RWPE2 (cell line): ENCODE measurements around the gene RANBP9.

Experiments
- ATAC-seq: fragments of 200-7000 bp; cut with Tn5 transposase; 3 replicates; pipeline ENCODE4 v1.9.1; 2021; ENCODE audit warnings: low read depth
- DNase-seq: peaks from one replicate; pipeline ENCODE4 v3.0.0-alpha.2; 2020; ENCODE audit warnings: low spot score
- H3K27ac ChIP-seq: fragments of 450-650 bp; 2 replicates; pipeline ENCODE4 v1.5.1; 2017; ENCODE audit warnings: mild to moderate bottlenecking; ENCODE audit not compliant: poor library complexity, severe bottlenecking
- H3K27me3 ChIP-seq: fragments of 250-450 bp; sonication (Bioruptor Pico); 2 replicates; pipeline ENCODE4 v1.5.1; 2021; ENCODE audit warnings: mild to moderate bottlenecking, moderate library complexity; ENCODE audit not compliant: insufficient read depth, poor library complexity, severe bottlenecking
- H3K36me3 ChIP-seq: fragments of 250-450 bp; sonication (Bioruptor Pico); 2 replicates; pipeline ENCODE4 v1.5.1; 2020; ENCODE audit warnings: low read depth, mild to moderate bottlenecking, moderate library complexity
- H3K4me1 ChIP-seq: fragments of 250-450 bp; sonication (Bioruptor Pico); 2 replicates; pipeline ENCODE4 v1.5.1; 2021; ENCODE audit warnings: mild to moderate bottlenecking, moderate library complexity; ENCODE audit not compliant: insufficient read depth, poor library complexity, severe bottlenecking
- H3K4me3 ChIP-seq: fragments of 250-450 bp; sonication (Bioruptor Pico); 2 replicates; pipeline ENCODE4 v1.5.1; 2021; ENCODE audit warnings: mild to moderate bottlenecking, moderate library complexity; ENCODE audit not compliant: severe bottlenecking
- H3K9me3 ChIP-seq: fragments of 250-450 bp; sonication (Bioruptor Pico); 2 replicates; pipeline ENCODE4 v1.5.1; 2021; ENCODE audit warnings: mild to moderate bottlenecking, moderate library complexity; ENCODE audit not compliant: severe bottlenecking
- TF ChIP-seq, protein P1 (sequence below): fragments of 450-650 bp; IDR thresholded peaks from one replicate; pipeline ENCODE4 v1.5.1; 2017; ENCODE audit warnings: mild to moderate bottlenecking, moderate library complexity; ENCODE audit not compliant: poor library complexity, severe bottlenecking

Gene RANBP9

DNA sequence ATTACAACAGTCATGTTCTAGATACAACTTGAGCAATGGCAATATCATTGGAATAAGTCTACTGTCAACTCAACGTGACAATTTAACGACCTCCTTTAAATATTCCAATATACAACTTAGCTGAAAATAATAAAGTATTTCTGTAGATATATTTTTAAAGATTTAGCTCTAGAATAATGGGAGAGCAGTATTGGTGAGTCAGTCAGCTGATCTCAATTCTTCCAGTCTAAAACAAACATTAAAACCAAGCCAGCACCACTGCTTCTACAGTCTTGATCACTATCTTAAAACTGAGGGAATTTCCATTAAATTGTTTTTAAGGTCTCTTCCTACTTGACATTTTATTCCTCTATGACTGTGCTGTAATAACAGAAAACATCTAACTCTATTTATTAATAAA, 58.3 kb downstream of the RANBP9 start:
- no peaks in the 10 kb centered on the region for H3K4me1 ChIP-seq
- no peak overlapping the region for H3K27ac ChIP-seq
- DNase-seq (no peak), ATAC-seq (no peak)
- TF ChIP-seq, protein P1, sequence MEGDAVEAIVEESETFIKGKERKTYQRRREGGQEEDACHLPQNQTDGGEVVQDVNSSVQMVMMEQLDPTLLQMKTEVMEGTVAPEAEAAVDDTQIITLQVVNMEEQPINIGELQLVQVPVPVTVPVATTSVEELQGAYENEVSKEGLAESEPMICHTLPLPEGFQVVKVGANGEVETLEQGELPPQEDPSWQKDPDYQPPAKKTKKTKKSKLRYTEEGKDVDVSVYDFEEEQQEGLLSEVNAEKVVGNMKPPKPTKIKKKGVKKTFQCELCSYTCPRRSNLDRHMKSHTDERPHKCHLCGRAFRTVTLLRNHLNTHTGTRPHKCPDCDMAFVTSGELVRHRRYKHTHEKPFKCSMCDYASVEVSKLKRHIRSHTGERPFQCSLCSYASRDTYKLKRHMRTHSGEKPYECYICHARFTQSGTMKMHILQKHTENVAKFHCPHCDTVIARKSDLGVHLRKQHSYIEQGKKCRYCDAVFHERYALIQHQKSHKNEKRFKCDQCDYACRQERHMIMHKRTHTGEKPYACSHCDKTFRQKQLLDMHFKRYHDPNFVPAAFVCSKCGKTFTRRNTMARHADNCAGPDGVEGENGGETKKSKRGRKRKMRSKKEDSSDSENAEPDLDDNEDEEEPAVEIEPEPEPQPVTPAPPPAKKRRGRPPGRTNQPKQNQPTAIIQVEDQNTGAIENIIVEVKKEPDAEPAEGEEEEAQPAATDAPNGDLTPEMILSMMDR, result no peak
- H3K4me3 ChIP-seq, result no peak overlapping the region
- no peaks in the 10 kb centered on the region for H3K9me3 ChIP-seq
- H3K27me3 ChIP-seq, result no peaks in the 10 kb centered on the region
- peaks cover 29% of the 10 kb centered on the region for H3K36me3 ChIP-seq

- H3K36me3 ChIP-seq, result peaks cover 31% of the 10 kb centered on the region
- no peak overlapping the region for H3K27ac ChIP-seq
- no peaks in the 10 kb centered on the region for H3K9me3 ChIP-seq
- no peak for ATAC-seq
- DNase-seq, result no peak
- H3K4me3 ChIP-seq, result no peak overlapping the region
- no peaks in the 10 kb centered on the region for H3K27me3 ChIP-seq
- H3K4me1 ChIP-seq, result no peaks in the 10 kb centered on the region
- TF ChIP-seq, protein P1, result no peak
Measured at GRCh38 chr6:13649393-13649792, 62.2 kb downstream of the RANBP9 start.

GRCh38 chr6:13648850-13649249, 62.8 kb downstream of the RANBP9 start:
- H3K36me3 ChIP-seq, result peaks cover 36% of the 10 kb centered on the region
- H3K27me3 ChIP-seq, result no peaks in the 10 kb centered on the region
- H3K27ac ChIP-seq, result no peak overlapping the region
- TF ChIP-seq, protein P1, result no peak
- no peak for ATAC-seq
- no peaks in the 10 kb centered on the region for H3K9me3 ChIP-seq
- H3K4me3 ChIP-seq, result no peak overlapping the region
- no peaks in the 10 kb centered on the region for H3K4me1 ChIP-seq
- DNase-seq, result no peak

- Histone ChIP-seq H3K27ac (no peak overlapping the region), H3K27me3 (no peaks in the 10 kb centered on the region), H3K4me1 (no peaks in the 10 kb centered on the region), H3K9me3 (no peaks in the 10 kb centered on the region), H3K36me3 (peaks cover 69% of the 10 kb centered on the region), H3K4me3 (no peak overlapping the region)
- TF ChIP-seq, protein P1, result no peak
- ATAC-seq (no peak), DNase-seq (no peak)
Measured at GRCh38 chr6:13643125-13643524, 68.5 kb downstream of the RANBP9 start.

DNA sequence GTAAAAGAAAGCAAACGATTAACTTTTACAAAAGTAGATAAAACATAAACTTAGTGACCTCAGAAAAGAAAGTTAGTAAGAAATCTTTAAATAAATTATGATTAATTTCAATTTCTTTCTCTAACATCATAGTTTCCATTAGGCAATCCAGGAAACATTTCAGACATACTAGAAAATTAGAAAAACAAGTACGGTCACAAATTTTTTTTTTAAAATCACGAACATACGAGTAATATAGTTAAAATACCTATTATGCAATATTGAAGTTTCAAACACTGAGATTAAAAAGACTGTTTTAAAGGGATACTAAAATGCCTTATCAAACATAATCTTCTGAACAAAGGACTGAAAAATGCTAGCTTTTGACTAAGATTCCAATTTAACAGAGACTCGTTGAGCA, 70.3 kb downstream of the RANBP9 start:
- H3K36me3 ChIP-seq, result peaks cover 72% of the 10 kb centered on the region
- ATAC-seq, result no peak

More for the DNA sequence above, 70.3 kb downstream of the RANBP9 start:
- no peaks in the 10 kb centered on the region for H3K27me3 ChIP-seq
- H3K27ac ChIP-seq, result no peak overlapping the region
- DNase-seq, result no peak
- TF ChIP-seq, protein P1, result no peak
- no peak overlapping the region for H3K4me3 ChIP-seq
- peaks cover 5% of the 10 kb centered on the region for H3K4me1 ChIP-seq
- H3K9me3 ChIP-seq, result no peaks in the 10 kb centered on the region
